GM03348 (cell line): Measurements from ENCODE around the gene COL24A1.
"Not testable (repeated sequence)": the region's sequence is repeated elsewhere in the genome, so short reads cannot be mapped to it uniquely, and the experiment has no call there.

Experiments used
- DNase-seq: peaks from one replicate; pipeline ENCODE4 v3.0.0; 2012; ENCODE audit warnings: low spot score

Gene COL24A1

DNA sequence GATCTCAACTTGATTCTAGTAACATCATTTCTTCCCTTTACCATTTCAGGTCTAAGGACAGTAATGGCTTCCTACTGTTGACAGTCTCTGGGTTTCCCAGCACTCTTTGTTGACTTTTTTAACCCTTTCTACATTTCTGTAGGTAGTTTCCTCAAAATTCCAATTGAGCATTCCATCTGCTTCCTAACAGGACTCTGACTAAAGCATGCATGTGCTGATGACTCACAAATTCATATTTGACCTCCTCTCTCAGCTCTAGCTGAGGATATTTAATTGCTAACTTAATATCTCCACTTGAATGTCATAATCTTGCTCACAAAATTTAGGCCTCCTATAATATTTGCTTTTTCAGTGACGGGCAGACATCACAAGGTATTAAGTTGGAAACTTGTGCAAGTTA, 355.1 kb downstream of the COL24A1 start:
- DNase-seq: peak; percentile 29

DNA sequence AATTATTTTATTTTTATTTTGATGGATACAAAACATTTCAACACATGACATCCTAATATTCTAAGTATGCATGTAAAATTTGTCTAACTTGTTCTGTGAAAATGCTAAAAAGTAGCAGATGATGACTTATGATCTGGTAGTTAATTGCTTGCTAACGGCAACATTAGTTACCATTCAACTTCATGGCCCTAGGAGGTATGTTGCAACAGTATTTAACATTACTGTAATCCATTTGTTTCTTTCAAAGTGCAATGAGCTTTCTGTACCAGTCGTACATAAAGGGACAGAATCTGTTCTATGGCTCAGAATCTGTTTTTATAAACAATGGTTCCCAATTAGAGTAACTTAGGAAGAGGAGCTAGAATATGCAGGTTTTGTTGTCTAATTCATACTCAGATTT, 356.8 kb downstream of the COL24A1 start:
- no peak for DNase-seq

- DNase-seq: no peak
Measured at GRCh38 chr1:85798419-85798818, 358.2 kb downstream of the COL24A1 start.

- DNase-seq: not testable (repeated sequence)
Measured at GRCh38 chr1:85777021-85777420, 379.6 kb downstream of the COL24A1 start.

GRCh38 chr1:85762804-85763203, 393.8 kb downstream of the COL24A1 start:
- DNase-seq: no peak

DNA sequence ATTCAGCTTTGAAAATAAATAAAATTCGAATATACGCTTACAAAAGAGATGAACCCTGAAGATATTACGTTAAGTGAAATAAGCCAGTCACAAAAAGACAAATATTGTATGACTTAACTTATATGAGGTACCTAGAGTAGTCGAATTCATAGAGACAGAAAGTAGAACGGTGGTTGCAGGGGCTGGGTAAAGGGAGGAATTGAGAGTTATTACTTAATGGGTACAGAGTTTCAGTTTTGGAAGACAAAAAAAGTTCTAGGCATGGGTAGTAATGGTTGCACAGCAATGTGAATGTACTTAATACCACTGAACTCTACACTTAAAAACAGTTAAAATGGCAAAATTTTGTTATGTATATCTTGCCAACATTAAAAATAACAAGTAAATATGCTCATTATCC, 399.7 kb downstream of the COL24A1 start:
- DNase-seq: no peak

- no peak for DNase-seq
Measured at GRCh38 chr1:85748120-85748519, 408.5 kb downstream of the COL24A1 start.

- DNase-seq: no peak
Measured at GRCh38 chr1:85746777-85747176, 409.8 kb downstream of the COL24A1 start.

DNA sequence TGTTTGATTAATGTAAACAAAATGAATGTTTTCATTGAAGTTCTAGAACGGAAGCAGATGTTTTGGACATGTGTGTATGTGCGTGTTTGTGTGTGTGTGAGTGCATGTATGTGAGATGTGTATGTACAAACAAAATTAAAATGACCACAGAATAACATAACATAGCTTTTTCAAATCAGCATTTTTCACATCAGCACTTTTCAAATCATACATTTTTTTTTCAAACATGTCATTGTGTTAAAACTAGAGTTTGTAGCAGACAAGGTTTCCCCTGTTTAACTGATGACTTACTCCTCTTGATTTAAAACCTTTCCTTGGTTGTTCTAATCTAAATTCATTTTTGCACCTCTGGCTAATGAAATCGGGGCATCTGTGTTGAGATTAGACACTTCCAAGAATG, 412.8 kb downstream of the COL24A1 start:
- DNase-seq: no peak

DNA sequence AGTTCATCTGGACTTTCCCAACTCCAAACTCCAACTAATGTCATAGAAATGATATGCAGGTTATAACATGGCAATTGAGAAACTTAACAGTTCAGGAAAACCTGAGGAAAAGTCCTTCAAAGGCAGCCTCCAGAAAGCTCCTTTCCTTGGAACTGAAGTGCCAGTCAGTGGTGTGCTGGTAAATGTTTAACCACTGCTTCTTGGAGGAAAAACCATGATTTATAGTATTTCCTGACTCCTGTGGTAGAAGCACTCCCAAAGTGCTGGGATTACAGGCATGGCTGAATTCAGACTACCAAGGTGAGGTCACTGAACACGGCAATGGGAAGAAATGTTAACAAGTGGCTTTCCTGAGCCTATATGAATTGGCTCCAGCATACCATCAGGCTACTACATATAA, 421.6 kb downstream of the COL24A1 start:
- DNase-seq: no peak

DNA sequence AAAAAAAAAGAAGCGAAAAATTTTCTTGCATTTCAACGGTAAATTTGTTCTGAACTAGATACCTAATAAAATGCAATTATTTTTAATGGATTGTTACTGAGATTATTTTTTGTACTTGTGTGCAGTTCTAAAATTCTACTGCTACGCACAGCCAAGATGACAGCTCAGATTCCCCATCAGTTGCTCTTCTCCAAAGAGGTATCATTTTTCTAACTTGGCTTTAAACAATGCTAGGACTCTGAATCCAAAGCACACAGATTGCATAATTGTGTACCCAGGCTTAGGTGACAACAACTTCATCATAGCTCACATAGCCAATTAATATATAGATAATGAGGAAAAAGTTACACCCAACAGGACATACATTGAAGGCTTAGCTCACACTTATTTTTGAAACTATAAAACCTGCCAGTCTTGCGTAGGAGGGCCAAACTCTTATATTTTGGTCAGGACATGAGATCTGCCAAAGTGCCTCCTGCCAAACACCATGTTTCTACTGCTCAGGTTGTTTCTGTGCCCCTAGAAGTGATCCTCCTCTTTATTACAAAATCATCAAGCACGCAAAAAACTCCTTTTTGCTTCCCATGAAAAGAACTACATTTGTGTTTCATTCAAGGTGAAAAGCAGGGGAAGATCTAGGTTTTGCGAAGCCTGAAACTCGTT, 437.8 kb downstream of the COL24A1 start:
- DNase-seq: no peak

- DNase-seq: not testable (repeated sequence)
Measured at GRCh38 chr1:85714418-85715114, 442.0 kb downstream of the COL24A1 start.

DNA sequence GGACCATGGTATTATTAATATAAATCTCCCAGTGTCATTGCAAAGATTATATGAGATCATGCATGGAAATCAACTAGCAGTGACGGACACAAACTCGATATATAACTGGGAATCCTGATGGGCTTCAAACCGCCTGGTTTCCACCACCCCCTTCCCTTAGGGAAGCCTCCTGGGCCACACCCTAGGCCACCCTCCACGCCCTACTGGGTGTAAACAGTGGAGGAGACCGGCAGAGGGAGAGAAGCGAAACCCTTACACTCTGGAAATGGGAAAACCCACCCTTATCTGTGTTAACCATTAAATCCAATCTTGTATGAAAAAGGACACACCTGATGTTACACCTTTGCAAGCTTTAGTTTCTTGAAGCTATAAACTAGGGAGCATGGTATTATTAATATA, 447.7 kb downstream of the COL24A1 start:
- DNase-seq: no peak

DNA sequence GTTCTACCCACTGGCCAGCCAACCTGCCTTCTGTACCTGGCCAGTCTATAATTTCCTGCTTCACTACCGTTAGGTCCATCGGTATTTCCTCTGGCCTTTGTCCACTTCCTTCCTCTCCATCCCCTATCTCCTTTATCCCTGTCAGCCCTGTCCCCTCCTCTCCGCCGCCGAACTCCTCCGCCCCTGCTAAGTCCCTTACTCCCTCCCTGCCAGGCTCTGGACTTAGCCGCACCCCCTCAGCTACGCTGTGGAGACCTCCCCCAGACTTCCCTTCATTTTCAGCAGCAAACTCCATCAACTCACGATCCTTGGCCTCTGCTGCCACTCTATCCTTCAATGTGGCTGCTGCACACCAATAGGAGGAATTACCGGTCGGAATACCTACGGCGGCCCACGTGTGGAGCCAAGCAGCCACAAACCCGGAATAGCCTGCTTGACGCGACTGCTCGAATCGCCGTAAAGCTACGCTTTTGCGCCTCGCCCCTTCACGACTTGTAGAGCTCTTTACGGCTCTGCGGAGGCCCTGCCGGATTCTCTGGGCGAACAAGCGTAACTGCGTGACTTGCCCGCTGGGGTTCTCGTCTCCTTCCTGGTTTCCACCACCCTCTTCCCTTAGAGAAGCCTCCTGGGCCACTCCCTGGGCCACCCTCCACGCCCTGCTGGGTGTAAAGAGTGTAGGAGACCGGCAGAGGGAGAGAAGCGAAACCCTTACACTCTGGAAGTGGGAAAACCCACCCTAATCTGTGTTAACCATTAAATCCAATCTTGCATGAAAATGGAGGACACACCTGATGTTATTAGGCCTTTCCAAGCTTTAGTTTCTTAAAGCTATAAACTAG, 448.4 kb downstream of the COL24A1 start, which contains the start of gene ZNHIT6:
ZNHIT6 (minus strand) TSS at position 444 of the 839 bp plus-strand sequence; CDS start at position 295, 149 bp downstream.
- peak; percentile 94 for DNase-seq

- no peak for DNase-seq
Measured at GRCh38 chr1:85707267-85707989, 449.1 kb downstream of the COL24A1 start.

DNA sequence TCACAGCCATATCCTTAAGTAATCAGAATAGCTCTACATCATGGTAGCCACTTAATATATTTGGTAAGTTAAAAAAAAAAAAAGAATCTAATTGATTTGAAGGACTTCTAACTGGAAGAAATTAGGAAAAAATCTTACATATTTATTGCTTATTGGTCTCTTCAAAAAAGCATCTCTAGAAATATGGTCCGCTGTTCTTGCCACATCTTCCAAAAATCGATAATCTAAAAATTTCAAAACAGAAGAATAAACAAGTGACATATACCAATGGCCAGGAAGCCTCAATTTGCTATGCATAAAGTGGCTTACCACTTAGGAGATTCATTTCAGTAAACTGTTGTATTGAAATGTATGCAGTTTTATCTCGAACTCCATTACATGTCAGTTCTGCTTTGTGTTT, 450.6 kb downstream of the COL24A1 start:
- DNase-seq: no peak

DNA sequence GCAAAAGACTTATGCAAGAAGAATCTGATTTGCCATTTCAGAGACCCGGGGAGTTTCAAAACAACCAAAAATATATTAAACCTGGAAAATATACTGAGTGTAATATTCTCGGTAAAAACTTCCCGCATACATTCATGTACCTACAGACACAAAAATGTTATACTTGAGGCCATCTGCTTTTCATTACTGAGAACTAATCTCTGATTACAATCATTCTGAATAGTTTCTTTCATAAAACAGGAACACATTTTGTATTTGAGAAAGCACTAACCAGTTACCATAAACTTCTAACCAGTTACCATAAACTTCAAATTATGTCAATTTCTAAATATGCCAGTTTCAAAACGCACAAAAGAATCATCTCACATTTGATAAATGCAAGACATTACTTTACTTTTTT, 456.1 kb downstream of the COL24A1 start:
- no peak for DNase-seq

GRCh38 chr1:85697895-85698294, 458.7 kb downstream of the COL24A1 start:
- DNase-seq: no peak

GRCh38 chr1:85692730-85693314, 463.8 kb downstream of the COL24A1 start:
- peak; percentile 52 for DNase-seq

- DNase-seq: no peak
Measured at GRCh38 chr1:85689775-85690404, 466.7 kb downstream of the COL24A1 start.
